HG02642 (cell line): ENCODE measurements around the gene H2BW1.
A peak's percentile ranks its signal among the peaks of the same experiment; 100 is the strongest.
"Not testable (repeated sequence)": the region's sequence is repeated elsewhere in the genome, so short reads cannot be mapped to it uniquely, and the experiment has no call there.

Experiments
- ATAC-seq: cut with Tn5 transposase; IDR thresholded peaks from one replicate; pipeline ENCODE4 v1.9.1; 2021; ENCODE audit warnings: mild to moderate bottlenecking; ENCODE audit not compliant: unreplicated experiment, poor library complexity

H2BW1 gene

GRCh38 chrX:104013606-104014005 is at the start of gene H2BW1:
H2BW1 (minus strand) TSS chrX:104013708; CDS start chrX:104013576, 132 bp downstream.
- ATAC-seq: no peak

GRCh38 chrX:104062636-104063035 is 49.1 kb upstream of the H2BW1 start:
- ATAC-seq: not testable (repeated sequence)

DNA sequence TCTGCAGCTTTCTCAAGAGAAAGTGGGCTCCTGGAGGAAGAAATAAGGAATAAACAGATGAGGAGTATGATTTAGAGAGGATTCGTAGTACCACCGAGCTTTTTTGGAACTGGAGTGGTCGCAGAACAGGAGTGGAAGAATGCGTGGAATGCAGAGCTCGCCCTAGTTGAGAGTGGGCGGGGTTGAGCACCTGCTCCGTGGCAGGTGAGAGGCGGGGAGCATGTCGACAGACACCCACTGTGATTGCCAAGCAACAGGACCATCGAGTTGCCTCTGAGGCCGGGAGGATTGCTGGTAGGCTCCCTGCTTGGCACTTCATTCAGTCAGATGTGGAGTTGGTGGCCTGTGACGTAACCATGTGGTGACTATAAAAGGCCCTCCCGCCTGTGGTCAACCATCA is 41.4 kb upstream of the H2BW1 start:
- ATAC-seq: not testable (repeated sequence)

GRCh38 chrX:104047171-104047570 is 33.7 kb upstream of the H2BW1 start:
- ATAC-seq: no peak

GRCh38 chrX:104045642-104046041 is 32.1 kb upstream of the H2BW1 start:
- ATAC-seq: no peak

GRCh38 chrX:104041003-104041402 is 27.5 kb upstream of the H2BW1 start:
- ATAC-seq: no peak

DNA sequence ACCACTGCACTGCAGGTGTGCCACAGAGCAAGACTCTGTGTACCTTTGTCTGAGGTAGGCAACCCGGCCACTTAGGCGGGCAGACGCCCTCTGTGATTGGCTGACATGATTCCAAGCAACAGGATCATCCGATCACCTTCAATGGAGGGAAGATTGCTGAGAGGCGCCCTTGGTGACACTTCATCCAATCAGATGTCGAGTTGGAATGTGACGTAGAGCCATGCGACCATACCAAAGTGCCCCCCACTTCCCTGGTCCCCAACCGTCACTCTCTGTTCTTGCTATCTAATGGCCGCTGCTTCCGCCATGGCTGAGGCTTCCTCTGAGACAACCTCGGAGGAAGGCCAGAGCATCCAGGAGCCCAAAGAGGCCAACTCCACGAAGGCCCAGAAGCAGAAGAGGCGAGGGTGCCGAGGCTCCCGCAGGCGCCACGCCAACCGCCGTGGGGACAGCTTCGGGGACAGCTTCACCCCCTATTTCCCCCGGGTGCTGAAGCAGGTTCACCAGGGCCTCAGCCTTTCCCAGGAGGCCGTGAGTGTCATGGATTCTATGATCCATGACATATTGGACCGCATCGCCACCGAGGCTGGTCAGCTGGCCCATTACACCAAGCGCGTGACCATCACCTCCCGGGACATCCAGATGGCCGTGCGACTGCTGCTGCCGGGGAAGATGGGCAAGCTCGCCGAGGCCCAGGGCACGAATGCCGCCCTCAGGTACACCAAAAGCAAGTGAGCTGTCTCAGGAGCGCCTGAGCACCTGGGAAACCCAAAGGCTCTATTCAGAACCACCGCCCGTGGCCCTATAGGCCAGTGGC is 26.4 kb upstream of the H2BW1 start, which contains the start of gene H2BW2:
TSS of gene H2BW2 (plus strand) at position 268 of the 817 bp plus-strand sequence. CDS start at position 307, 39 bp downstream.
- ATAC-seq: no peak

GRCh38 chrX:104018126-104018525 is 4.6 kb upstream of the H2BW1 start:
- ATAC-seq: no peak

GRCh38 chrX:104015576-104015975 is 2.1 kb upstream of the H2BW1 start:
- not testable (repeated sequence) for ATAC-seq

GRCh38 chrX:104013158-104013557 is 350 bp downstream of the H2BW1 start:
- ATAC-seq: no peak

DNA sequence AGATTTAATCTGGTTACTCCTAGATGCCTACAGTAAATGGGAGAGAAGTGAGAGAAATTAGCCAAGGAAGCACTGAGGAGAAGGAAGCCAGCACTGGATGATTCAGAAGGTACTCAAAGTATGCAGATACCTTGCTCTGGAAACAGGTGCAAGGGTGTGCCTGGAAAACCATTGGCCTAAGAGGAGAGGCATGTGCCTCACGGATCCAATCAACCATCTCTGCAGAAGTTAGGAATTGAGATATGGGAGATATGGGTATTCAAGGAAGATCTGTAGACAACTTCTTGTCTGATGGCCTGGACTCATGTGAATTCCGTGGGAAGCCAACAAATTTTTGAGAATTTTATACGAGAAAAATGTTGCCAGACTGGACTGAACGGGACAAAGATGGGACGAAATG is 4.7 kb downstream of the H2BW1 start:
- no peak for ATAC-seq

DNA sequence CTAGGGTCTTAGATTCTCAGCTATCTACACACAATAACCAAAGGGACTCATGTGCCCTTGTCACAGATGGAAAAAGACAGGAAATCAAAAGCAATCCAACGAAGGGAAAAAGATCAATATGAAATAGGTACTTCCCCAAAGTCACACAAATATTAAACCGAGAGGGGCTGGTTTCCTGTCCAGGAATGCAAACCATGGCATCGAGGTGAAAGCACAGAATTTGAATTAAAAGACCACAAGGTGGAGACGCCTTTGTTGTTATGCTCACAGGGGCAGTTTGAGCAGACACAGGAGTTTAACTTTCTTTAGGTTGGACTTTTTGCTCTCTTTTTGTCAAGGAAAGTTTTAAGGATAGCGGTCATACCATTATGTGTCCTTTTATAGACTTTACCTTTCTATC is 14.3 kb downstream of the H2BW1 start:
- peak; percentile 86 for ATAC-seq

GRCh38 chrX:103983508-103983907 is 30.0 kb downstream of the H2BW1 start:
- not testable (repeated sequence) for ATAC-seq

- peak; percentile 99 for ATAC-seq
These were observed 50.9 kb downstream of the H2BW1 start, which contains the start of gene TMSB15B for GRCh38 chrX:103962411-103963278. TMSB15B (plus strand) TSS chrX:103962627.
